ENCODE measurements around the gene DDX56. TPM values are rescaled to one million over a fixed set of nuclear protein-coding genes. Genes with fewer than 3 reads are reported as not detected.
"Not testable (repeated sequence)": the region's sequence is repeated elsewhere in the genome, so short reads cannot be mapped to it uniquely, and the experiment has no call there.

Gene DDX56
- total RNA-seq, 2 experiments from 2014 or later = 59.0 to 59.6 TPM

GRCh38 chr7:44552473-44553005 is 21.2 kb downstream of the DDX56 start:
- H3K36me3 Mint-ChIP-seq (ENCODE audit: low read depth); H3K9me3 Mint-ChIP-seq; H3K4me1 Mint-ChIP-seq; DNase-seq; H3K4me3 Mint-ChIP-seq; CTCF ChIA-PET; POLR2A ChIA-PET; H3K27ac Mint-ChIP-seq: not testable (repeated sequence)
- H3K27me3 Mint-ChIP-seq = peaks cover 28% of the 10 kb centered on the region

DNA sequence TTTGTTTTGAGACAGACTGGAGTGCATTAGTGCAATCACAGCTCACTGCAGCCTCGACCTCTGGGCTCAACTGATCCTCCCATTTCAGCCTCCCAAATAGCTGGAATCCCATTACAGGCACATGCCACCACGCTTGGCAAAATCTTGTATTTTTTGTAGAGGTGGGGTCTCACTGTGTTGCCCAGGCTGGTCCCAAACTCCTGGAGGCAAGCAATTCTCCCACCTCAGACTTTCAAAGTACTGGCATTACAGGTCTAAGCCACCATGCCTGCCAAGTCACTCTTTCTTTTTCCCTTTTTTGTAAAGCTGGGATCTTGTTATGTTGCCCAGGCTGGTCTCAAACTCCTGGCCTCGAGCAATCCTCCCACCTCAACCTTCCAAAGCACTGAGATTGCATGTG is 24.3 kb downstream of the DDX56 start:
- DNase-seq = no peak
- Mint-ChIP-seq H3K36me3 (ENCODE audit: low read depth) (no peaks in the 10 kb centered on the region), H3K4me3 (no peak overlapping the region), H3K4me1 (peaks cover 12% of the 10 kb centered on the region), H3K9me3 (no peaks in the 10 kb centered on the region), H3K27ac (no peak overlapping the region), H3K27me3 (peaks cover 27% of the 10 kb centered on the region)
- POLR2A ChIA-PET = interaction anchor here (0.6 kb wide), 1 partner anchor 15 kb away, joined by 3 read pairs; no protein-coding TSS in a partner anchor
- CTCF ChIA-PET = interaction anchor here (2.9 kb wide), 1 partner anchor 16 kb away, joined by 12 read pairs; no protein-coding TSS in a partner anchor

GRCh38 chr7:44548893-44549292 is 24.8 kb downstream of the DDX56 start:
- Mint-ChIP-seq H3K36me3 (ENCODE audit: low read depth) (no peaks in the 10 kb centered on the region), H3K27ac (no peak overlapping the region), H3K27me3 (peaks cover 27% of the 10 kb centered on the region), H3K4me3 (no peak overlapping the region), H3K9me3 (no peaks in the 10 kb centered on the region), H3K4me1 (peaks cover 12% of the 10 kb centered on the region)
- POLR2A ChIA-PET = interaction anchor here (0.6 kb wide), 1 partner anchor 15 kb away, joined by 3 read pairs; no protein-coding TSS in a partner anchor
- DNase-seq = no peak
- CTCF ChIA-PET = interaction anchor here (1.7 to 2.9 kb wide), 2 partner anchors 14 to 17 kb away, joined by 7 to 12 read pairs; no protein-coding TSS in a partner anchor

- no peak overlapping the region for H3K4me3 Mint-ChIP-seq
- H3K4me1 Mint-ChIP-seq = peaks cover 12% of the 10 kb centered on the region
- H3K27ac Mint-ChIP-seq = no peak overlapping the region
- CTCF ChIA-PET = interaction anchor here (1.7 to 2.9 kb wide), 3 partner anchors 13 to 21 kb away, joined by 3 to 12 read pairs (median 7); no protein-coding TSS in a partner anchor
- H3K36me3 Mint-ChIP-seq (ENCODE audit: low read depth) = no peaks in the 10 kb centered on the region
- H3K27me3 Mint-ChIP-seq = peaks cover 24% of the 10 kb centered on the region
- H3K9me3 Mint-ChIP-seq = no peaks in the 10 kb centered on the region
- DNase-seq = no peak
- POLR2A ChIA-PET = no interaction called here
Measured at GRCh38 chr7:44547536-44548231, 26.0 kb downstream of the DDX56 start.

- Mint-ChIP-seq H3K4me3 (no peak overlapping the region), H3K36me3 (ENCODE audit: low read depth) (no peaks in the 10 kb centered on the region), H3K27me3 (no peaks in the 10 kb centered on the region), H3K27ac (no peak overlapping the region), H3K4me1 (peaks cover 2% of the 10 kb centered on the region), H3K9me3 (no peaks in the 10 kb centered on the region)
- ChIA-PET CTCF (no interaction called here), POLR2A (no interaction called here)
- DNase-seq = no peak
Measured at GRCh38 chr7:44541876-44542610, 31.7 kb downstream of the DDX56 start.

DNA sequence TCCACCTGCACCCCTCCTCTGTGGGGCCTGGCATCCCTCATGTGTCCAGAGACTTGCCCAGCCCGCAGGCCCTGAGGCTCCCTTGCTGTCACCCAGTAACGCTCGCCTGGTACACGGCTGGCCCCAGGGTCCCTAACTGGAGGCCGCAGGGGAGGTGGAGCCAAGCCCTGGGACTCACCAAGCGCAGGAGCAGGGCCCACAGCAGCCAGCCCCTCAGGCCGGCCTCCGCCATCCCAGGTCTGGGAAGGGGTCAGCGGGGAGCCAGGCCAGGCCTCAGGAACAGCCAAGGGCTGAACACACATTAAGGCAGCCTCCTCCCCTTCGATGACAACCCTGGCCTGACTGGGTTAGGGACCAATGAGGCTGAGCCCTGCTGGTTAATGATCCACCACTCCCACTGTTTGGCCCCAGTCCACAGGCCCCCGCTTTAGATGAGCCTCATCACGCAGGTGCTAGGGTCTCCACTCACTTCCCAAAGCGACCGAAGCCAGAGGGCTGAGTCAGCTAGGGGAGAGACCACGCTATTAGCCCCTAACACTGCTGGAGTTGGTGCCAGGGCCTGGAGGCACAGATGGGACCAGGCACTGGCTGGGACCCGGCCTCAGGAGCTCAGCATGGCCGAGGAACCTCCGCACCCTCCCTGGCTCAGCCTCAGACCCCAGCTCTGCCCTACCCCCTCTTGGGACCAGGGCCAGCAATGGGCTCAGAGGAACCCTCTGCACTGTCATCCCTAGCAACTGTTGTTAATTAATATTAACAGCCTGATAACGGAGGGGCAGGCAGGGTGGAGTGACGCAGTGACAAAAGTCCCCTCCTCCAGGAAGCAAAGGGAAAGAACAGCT is 32.5 kb downstream of the DDX56 start, which contains the start of gene NPC1L1:
TSS of gene NPC1L1 (minus strand) at position 303 of the 842 bp plus-strand sequence. CDS start at position 232, 71 bp downstream.
- H3K9me3 Mint-ChIP-seq = no peaks in the 10 kb centered on the region
- no peak for DNase-seq
- CTCF ChIA-PET = no interaction called here
- POLR2A ChIA-PET = no interaction called here
- H3K4me1 Mint-ChIP-seq = no peaks in the 10 kb centered on the region
- no peak within 1 kb of the TSS for H3K4me3 Mint-ChIP-seq
- no peaks in the 10 kb centered on the region for H3K36me3 Mint-ChIP-seq (ENCODE audit: low read depth)
- H3K27ac Mint-ChIP-seq = no peak within 1 kb of the TSS
- H3K27me3 Mint-ChIP-seq = no peaks in the 10 kb centered on the region

DNA sequence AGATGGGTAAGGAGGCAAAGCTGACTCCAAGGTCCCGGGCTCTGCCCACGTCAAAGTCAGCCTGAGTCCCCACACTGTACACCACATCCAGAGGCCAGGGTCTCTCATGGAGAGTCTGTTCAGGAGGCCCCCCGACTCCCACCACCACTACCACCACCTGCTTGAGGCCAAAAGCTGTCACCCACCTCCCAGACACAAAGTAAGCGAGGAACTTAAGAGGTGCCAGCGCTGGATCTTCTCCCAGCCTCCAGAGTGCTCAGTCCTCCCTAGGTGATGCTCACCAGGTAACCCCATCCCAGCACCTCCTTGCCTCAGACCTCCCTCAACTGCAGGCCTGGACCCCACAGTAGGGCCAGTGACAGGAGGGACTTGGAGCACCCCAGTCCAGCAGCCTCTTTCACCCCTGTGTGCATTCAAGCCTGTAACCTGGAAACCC is 33.1 kb downstream of the DDX56 start:
- H3K27me3 Mint-ChIP-seq = no peaks in the 10 kb centered on the region
- H3K36me3 Mint-ChIP-seq (ENCODE audit: low read depth) = no peaks in the 10 kb centered on the region
- CTCF ChIA-PET = interaction anchor here (1.6 kb wide), 1 partner anchor 25 kb away, joined by 4 read pairs; no protein-coding TSS in a partner anchor
- DNase-seq = no peak
- H3K27ac Mint-ChIP-seq = no peak overlapping the region
- no peaks in the 10 kb centered on the region for H3K9me3 Mint-ChIP-seq
- no peaks in the 10 kb centered on the region for H3K4me1 Mint-ChIP-seq
- H3K4me3 Mint-ChIP-seq = no peak overlapping the region
- POLR2A ChIA-PET = no interaction called here

DNA sequence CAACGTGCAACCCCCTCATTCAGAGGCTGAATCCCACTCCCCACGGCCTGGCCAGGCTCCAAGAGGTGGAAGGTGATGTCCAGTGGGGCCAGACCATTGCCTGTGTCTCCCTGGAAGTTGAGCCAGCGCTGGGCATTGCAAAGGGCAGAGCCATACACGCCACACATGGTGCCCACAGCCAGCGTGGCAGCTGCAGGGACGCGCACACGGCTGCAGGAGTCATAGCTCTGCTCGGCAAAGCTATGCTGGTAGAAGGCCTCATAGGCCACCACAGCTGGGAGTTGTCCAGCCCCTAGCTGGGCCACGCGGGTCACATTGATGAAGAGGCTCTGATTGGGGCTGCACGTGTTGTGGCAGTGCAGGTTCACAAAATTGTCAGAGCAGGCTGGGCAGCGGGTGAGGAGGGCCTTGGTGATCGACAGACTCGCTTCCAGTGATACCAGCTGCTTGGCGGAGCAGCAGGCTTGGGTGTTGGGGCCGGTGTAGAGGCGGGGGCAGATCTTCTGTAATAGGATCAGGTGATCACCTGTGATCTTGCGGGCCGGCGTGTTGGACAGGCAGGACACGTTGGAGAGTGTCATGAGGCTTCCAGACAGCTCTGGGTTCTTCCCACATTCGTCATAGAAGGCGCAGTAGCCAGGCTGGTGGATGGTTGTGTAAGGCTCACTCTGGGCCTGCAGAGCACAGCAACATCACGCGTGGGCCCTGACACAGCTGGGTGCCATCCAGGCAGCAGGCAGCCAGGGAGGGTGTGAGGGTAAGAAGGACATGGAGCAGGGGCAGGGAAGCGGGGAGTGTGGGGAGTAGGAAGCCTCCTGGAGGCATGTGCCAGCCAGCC is 33.8 kb downstream of the DDX56 start:
- no peak overlapping the region for H3K27ac Mint-ChIP-seq
- POLR2A ChIA-PET = no interaction called here

GRCh38 chr7:44538798-44539668 is 34.7 kb downstream of the DDX56 start:
- Mint-ChIP-seq H3K4me3 (no peak overlapping the region), H3K4me1 (no peaks in the 10 kb centered on the region), H3K27ac (no peak overlapping the region), H3K9me3 (no peaks in the 10 kb centered on the region), H3K27me3 (no peaks in the 10 kb centered on the region), H3K36me3 (ENCODE audit: low read depth) (no peaks in the 10 kb centered on the region)
- ChIA-PET POLR2A (no interaction called here), CTCF (interaction anchor here (1.6 kb wide), 1 partner anchor 27 kb away, joined by 4 read pairs; no protein-coding TSS in a partner anchor)
- no peak for DNase-seq

More for the DNA sequence above, 33.8 kb downstream of the DDX56 start:
- no peak overlapping the region for H3K4me3 Mint-ChIP-seq
- no peak for DNase-seq
- H3K27me3 Mint-ChIP-seq = no peaks in the 10 kb centered on the region
- CTCF ChIA-PET = interaction anchor here (1.6 kb wide), 1 partner anchor 26 kb away, joined by 4 read pairs; no protein-coding TSS in a partner anchor
- no peaks in the 10 kb centered on the region for H3K4me1 Mint-ChIP-seq
- H3K9me3 Mint-ChIP-seq = no peaks in the 10 kb centered on the region
- H3K36me3 Mint-ChIP-seq (ENCODE audit: low read depth) = no peaks in the 10 kb centered on the region

- CTCF ChIA-PET = no interaction called here
- Mint-ChIP-seq H3K9me3 (no peaks in the 10 kb centered on the region), H3K27ac (no peak overlapping the region), H3K4me1 (no peaks in the 10 kb centered on the region), H3K4me3 (no peak overlapping the region), H3K27me3 (no peaks in the 10 kb centered on the region), H3K36me3 (ENCODE audit: low read depth) (no peaks in the 10 kb centered on the region)
- POLR2A ChIA-PET = no interaction called here
- DNase-seq = no peak
Measured at GRCh38 chr7:44538093-44538797, 35.5 kb downstream of the DDX56 start.

DNA sequence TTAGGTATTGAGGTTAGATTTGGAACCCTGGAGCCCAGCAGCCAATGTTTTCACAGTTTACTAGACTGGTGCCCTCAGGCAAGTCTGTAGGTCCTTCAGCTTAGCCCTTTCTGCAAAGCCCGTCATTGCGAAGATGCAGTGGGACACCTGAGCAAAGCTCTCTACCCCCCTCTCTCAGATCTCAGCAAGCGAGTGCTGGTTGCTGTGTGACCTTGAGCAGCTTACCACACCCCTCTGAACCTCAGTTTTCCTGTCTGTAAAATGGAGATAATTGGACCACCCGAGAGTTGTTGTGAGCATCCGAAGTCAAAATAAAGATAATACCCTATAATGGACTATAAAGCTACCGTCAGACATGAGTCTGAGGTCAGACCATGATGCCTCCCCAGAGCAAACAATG is 36.3 kb downstream of the DDX56 start:
- no peaks in the 10 kb centered on the region for H3K27me3 Mint-ChIP-seq
- H3K9me3 Mint-ChIP-seq = no peaks in the 10 kb centered on the region
- H3K4me3 Mint-ChIP-seq = no peak overlapping the region
- ChIA-PET CTCF (interaction anchor here (1.5 kb wide), 1 partner anchor 8 kb away, joined by 5 read pairs; no protein-coding TSS in a partner anchor), POLR2A (no interaction called here)
- no peaks in the 10 kb centered on the region for H3K4me1 Mint-ChIP-seq
- no peak overlapping the region for H3K27ac Mint-ChIP-seq
- DNase-seq = no peak
- no peaks in the 10 kb centered on the region for H3K36me3 Mint-ChIP-seq (ENCODE audit: low read depth)
